ENCODE measurements around the gene SPRR2G.
A peak's percentile ranks its signal among the peaks of the same experiment; 100 is the strongest.
"Not testable (repeated sequence)": the region's sequence is repeated elsewhere in the genome, so short reads cannot be mapped to it uniquely, and the experiment has no call there.

SPRR2G gene

GRCh38 chr1:153150846-153151245 lies at the start of gene SPRR2G:
SPRR2G (minus strand) TSS chr1:153150890; CDS start chr1:153150110, 780 bp downstream.
- DNase-seq = no peak
- in situ Hi-C loops (cut with HindIII; ENCODE audit: low pct_ligation_motif_present, low pct_unique_long_range_greater_than_20kb, low sequenced_read_pairs) = no loop called here

- DNase-seq = no peak
Observed at GRCh38 chr1:153195216-153195615, 44.5 kb upstream of the SPRR2G start.

GRCh38 chr1:153194331-153195050 lies 43.8 kb upstream of the SPRR2G start:
- in situ Hi-C loops (cut with HindIII; ENCODE audit: low pct_ligation_motif_present, low pct_unique_long_range_greater_than_20kb, low sequenced_read_pairs) = no loop called here

More at GRCh38 chr1:153195216-153195615, 44.5 kb upstream of the SPRR2G start:
- in situ Hi-C loops (cut with HindIII; ENCODE audit: low pct_ligation_motif_present, low pct_unique_long_range_greater_than_20kb, low sequenced_read_pairs) = no loop called here

GRCh38 chr1:153192697-153193096 lies 42.0 kb upstream of the SPRR2G start:
- in situ Hi-C loops (cut with HindIII; ENCODE audit: low pct_ligation_motif_present, low pct_unique_long_range_greater_than_20kb, low sequenced_read_pairs) = no loop called here
- peak; percentile 8 for DNase-seq

More at GRCh38 chr1:153194331-153195050, 43.8 kb upstream of the SPRR2G start:
- no peak for DNase-seq

DNA sequence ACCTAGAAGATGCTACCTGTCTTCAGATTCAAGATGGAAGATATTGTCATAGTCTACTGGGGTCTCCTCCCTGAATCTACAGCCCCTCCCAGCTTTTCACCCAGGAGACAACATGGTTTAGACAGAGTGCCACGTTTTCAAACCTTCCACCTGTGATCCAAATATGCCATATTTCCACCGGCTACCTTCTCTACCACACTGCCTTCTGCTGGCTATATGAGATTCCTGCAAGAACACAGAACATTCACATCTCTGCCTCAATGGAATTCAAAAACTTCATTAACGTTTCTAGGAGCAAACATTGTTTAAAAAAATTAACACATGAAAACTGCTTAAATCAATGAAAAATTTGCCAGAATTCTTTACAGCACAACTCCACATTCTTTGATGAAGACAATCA lies 39.7 kb upstream of the SPRR2G start:
- in situ Hi-C loops (cut with HindIII; ENCODE audit: low pct_ligation_motif_present, low pct_unique_long_range_greater_than_20kb, low sequenced_read_pairs) = no loop called here
- DNase-seq = peak; percentile 12

GRCh38 chr1:153188301-153188700 lies 37.6 kb upstream of the SPRR2G start:
- in situ Hi-C loops (cut with HindIII; ENCODE audit: low pct_ligation_motif_present, low pct_unique_long_range_greater_than_20kb, low sequenced_read_pairs); DNase-seq: not testable (repeated sequence)

- DNase-seq = no peak
- in situ Hi-C loops (cut with HindIII; ENCODE audit: low pct_ligation_motif_present, low pct_unique_long_range_greater_than_20kb, low sequenced_read_pairs) = no loop called here
Observed at GRCh38 chr1:153180556-153180955, 29.9 kb upstream of the SPRR2G start.

DNA sequence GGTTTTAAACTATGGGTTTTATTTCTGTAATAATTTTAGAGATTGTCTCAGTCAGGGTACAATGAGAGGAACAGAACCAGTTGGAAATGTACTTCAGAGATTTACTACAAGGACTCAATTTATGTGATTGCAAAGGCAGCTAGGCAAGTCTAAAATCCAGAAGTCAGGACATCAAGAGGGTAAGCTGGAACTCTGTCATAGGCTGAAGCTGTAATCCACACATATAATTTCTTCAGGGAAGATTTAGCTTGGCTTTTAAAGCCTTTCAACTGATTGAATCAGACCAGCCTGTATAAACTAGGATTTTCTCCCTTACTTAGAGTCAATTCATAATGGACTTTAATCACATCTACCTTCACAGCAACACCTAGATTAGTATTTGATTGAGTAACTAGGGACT lies 28.2 kb upstream of the SPRR2G start:
- no peak for DNase-seq
- in situ Hi-C loops (cut with HindIII; ENCODE audit: low pct_ligation_motif_present, low pct_unique_long_range_greater_than_20kb, low sequenced_read_pairs) = no loop called here

DNA sequence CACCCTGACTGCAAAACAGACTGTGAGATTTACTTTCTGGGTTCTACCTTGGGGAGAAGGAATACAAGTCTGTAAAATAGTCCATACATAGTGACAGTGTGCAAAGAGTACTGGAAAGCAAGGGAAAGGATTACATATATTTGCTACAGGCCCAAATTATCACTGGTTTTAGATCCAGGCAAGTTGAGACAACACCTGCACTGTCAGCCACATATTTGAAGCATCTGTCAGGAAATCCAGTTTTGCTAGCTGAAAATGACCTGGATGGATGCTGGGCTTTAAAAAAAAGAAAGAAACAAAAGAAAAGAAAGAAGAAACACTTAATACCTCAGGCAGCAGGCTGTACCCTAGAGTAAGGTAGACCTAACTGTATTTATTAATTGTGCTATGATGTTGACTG lies 23.9 kb upstream of the SPRR2G start:
- in situ Hi-C loops (cut with HindIII; ENCODE audit: low pct_ligation_motif_present, low pct_unique_long_range_greater_than_20kb, low sequenced_read_pairs) = no loop called here
- no peak for DNase-seq

- DNase-seq = no peak
- in situ Hi-C loops (cut with HindIII; ENCODE audit: low pct_ligation_motif_present, low pct_unique_long_range_greater_than_20kb, low sequenced_read_pairs) = no loop called here
Observed at GRCh38 chr1:153168686-153169085, 18.0 kb upstream of the SPRR2G start.

- DNase-seq = no peak
- in situ Hi-C loops (cut with HindIII; ENCODE audit: low pct_ligation_motif_present, low pct_unique_long_range_greater_than_20kb, low sequenced_read_pairs) = no loop called here
Observed at GRCh38 chr1:153155541-153155940, 4.9 kb upstream of the SPRR2G start.

- no peak for DNase-seq
- in situ Hi-C loops (cut with HindIII; ENCODE audit: low pct_ligation_motif_present, low pct_unique_long_range_greater_than_20kb, low sequenced_read_pairs) = no loop called here
Observed at GRCh38 chr1:153152481-153152880, 1.8 kb upstream of the SPRR2G start.

DNA sequence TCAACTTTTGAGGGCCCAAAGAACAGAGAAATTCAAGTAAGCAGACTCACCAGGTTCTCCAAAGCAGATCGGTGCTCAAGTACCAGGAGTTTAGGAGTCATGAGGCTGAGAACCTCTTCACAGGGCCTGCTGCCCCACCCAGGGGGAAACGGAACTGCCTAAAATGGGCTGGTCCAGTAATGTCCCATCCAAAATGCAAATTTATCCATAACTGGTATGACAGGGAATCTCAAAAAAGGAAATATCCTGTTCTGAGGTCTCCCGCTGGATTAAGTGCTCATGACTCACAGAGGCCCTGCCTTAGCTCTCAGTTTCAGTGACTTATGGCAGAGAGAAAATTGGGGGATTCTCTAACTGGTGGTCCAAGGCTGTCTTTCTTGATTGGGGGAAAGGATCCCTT lies 9.3 kb downstream of the SPRR2G start:
- in situ Hi-C loops (cut with HindIII; ENCODE audit: low pct_ligation_motif_present, low pct_unique_long_range_greater_than_20kb, low sequenced_read_pairs) = no loop called here
- no peak for DNase-seq

DNA sequence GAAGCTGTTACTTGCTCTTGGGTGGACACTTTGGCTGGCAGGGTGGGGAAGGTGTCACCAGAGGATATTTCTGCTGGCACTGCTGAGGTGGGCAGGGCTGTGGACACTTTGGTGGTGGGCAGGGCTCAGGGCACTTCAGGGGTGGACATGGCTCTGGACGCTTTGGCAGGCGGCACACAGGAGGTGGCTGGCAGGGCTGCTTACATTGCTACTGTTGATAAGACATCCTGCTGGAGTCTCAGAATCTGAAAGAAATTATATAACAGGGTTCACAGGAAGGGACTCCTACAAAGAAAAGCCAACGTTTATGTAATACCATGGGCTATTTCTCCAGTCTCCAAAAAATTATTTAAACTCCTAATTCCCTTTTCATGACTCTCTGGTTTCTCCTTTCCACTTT lies 10.2 kb downstream of the SPRR2G start:
- no peak for DNase-seq
- in situ Hi-C loops (cut with HindIII; ENCODE audit: low pct_ligation_motif_present, low pct_unique_long_range_greater_than_20kb, low sequenced_read_pairs) = no loop called here

DNA sequence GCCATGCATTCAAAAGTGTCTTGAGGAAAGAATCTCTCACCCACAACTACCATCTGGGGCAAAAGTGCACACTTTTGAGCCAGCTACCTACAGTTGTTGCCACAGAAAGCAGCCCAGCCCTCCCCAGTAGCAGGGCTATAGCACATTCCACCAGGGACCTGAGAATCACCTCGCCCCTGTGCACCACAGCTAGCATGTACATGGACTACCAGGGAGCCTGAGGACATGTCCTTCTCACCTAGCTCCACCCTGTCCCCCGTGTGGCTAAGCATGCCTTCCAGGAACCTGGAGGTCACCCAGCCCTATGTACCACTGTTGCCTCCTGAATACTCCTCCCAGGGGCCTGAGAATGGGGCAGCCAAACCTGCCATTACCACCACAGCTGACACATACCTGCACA lies 16.9 kb downstream of the SPRR2G start:
- in situ Hi-C loops (cut with HindIII; ENCODE audit: low pct_ligation_motif_present, low pct_unique_long_range_greater_than_20kb, low sequenced_read_pairs) = no loop called here
- DNase-seq = no peak

DNA sequence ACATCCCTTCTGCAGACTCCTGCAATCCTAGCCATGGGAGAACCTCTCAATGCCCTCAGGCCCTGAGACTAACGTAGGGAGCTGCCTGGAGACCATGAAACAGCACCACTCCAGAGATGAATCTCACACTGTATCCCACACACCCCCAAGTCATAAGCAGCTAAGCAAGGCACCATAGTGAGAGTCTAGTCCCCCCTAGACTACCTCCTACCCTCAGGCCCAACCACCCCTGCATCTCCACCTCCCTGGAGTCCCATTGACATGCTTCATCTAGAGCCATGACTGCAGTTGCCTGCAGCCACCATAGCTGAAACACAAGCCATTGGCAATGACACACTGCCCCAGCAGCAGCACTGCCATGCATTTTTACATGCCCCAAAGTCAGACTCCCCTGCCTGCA lies 17.4 kb downstream of the SPRR2G start:
- DNase-seq = no peak
- in situ Hi-C loops (cut with HindIII; ENCODE audit: low pct_ligation_motif_present, low pct_unique_long_range_greater_than_20kb, low sequenced_read_pairs) = no loop called here

- in situ Hi-C loops (cut with HindIII; ENCODE audit: low pct_ligation_motif_present, low pct_unique_long_range_greater_than_20kb, low sequenced_read_pairs); DNase-seq: not testable (repeated sequence)
Observed at GRCh38 chr1:153128688-153129087, 22.0 kb downstream of the SPRR2G start.

- in situ Hi-C loops (cut with HindIII; ENCODE audit: low pct_ligation_motif_present, low pct_unique_long_range_greater_than_20kb, low sequenced_read_pairs) = no loop called here
- DNase-seq = no peak
Observed at GRCh38 chr1:153127296-153127695, 23.4 kb downstream of the SPRR2G start.

DNA sequence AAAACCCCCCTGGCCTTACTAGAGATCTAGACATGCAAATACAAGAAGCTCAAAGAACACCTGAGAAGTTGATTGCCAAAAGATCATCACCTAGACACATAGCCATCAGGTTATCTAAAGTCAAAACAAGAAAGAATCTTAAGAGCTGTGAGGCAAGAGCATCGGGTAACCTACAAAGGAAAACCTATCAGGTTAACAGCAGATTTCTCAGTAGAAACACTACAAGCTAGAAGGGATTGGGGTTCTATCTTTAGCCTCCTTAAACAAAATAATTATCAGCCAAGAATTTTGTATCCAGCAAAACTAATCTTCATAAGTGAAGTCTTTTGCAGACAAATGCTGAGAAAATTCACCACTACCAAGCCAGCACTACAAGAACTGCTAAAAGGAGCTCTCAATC lies 25.2 kb downstream of the SPRR2G start:
- DNase-seq = no peak
- in situ Hi-C loops (cut with HindIII; ENCODE audit: low pct_ligation_motif_present, low pct_unique_long_range_greater_than_20kb, low sequenced_read_pairs) = no loop called here

GRCh38 chr1:153123793-153124192 lies 26.9 kb downstream of the SPRR2G start:
- DNase-seq; in situ Hi-C loops (cut with HindIII; ENCODE audit: low pct_ligation_motif_present, low pct_unique_long_range_greater_than_20kb, low sequenced_read_pairs): not testable (repeated sequence)
